H1 (cell line): ENCODE results near the gene GPBP1. TPM values are rescaled to one million over a fixed set of nuclear protein-coding genes. Genes with fewer than 3 reads are reported as not detected.
A peak's percentile ranks its signal among the peaks of the same experiment; 100 is the strongest.

ENCODE experiments used
- CTCF ChIA-PET: fragments of 300-600 bp; sonication (Branson Sonifier 250); formaldehyde crosslinking; loops from one replicate; lab custom pipeline; 2021; ENCODE audit not compliant: partially characterized antibody; lab: Charles Lee
- POLR2A ChIA-PET: fragments of 300-600 bp; sonication (Branson Sonifier 250); formaldehyde crosslinking; loops from one replicate; lab custom pipeline; 2021; ENCODE audit warnings: inconsistent platforms; ENCODE audit not compliant: partially characterized antibody; lab: Charles Lee
- DNase-seq, 2 experiments: peaks; one replicate each; pipeline versions ENCODE4 v3.0.0 to v3.0.0-alpha.2; 2010 to 2022; ENCODE audit warnings: low spot score in 2 of 2, low read depth in 1 of 2, mixed read lengths in 1 of 2
- FAIRE-seq: peaks from 2 replicates; lab custom pipeline; 2011; peaks lifted over from hg19 to GRCh38; lab: Jason Lieb, UNC
- H2AFZ ChIP-seq: 2 replicates; pipeline ENCODE4 v1.8.1; 2012; ENCODE audit warnings: low read length, inconsistent platforms
- H2AK5ac ChIP-seq: 2 replicates; pipeline ENCODE4 v1.6.1; 2013; ENCODE audit warnings: low read depth, low read length
- H2BK120ac ChIP-seq: replicated peaks from 2 replicates; pipeline ENCODE3; 2013; ENCODE audit warnings: low read depth, low read length, inconsistent platforms
- H2BK12ac ChIP-seq: 2 replicates; pipeline ENCODE4 v1.6.1; 2013; ENCODE audit warnings: low read depth, low read length
- H2BK15ac ChIP-seq: 2 replicates; pipeline ENCODE4 v1.6.1; 2013; ENCODE audit warnings: low read length
- H2BK20ac ChIP-seq: 2 replicates; pipeline ENCODE4 v1.6.1; 2013; ENCODE audit warnings: low read length
- H2BK5ac ChIP-seq: 2 replicates; pipeline ENCODE4 v1.6.1; 2013; ENCODE audit warnings: low read depth, low read length
- H3K14ac ChIP-seq: 2 replicates; pipeline ENCODE4 v1.6.1; 2013; ENCODE audit warnings: inconsistent platforms; ENCODE audit not compliant: insufficient read length
- H3K18ac ChIP-seq: 2 replicates; pipeline ENCODE4 v1.6.1; 2013; ENCODE audit warnings: low read length; ENCODE audit errors: extremely low read depth
- H3K23ac ChIP-seq: 2 replicates; pipeline ENCODE4 v1.6.1; 2013; ENCODE audit warnings: inconsistent platforms; ENCODE audit not compliant: insufficient read length
- H3K23me2 ChIP-seq: 2 replicates; pipeline ENCODE4 v1.6.1; 2013; ENCODE audit warnings: low read depth, low read length
- H3K27ac ChIP-seq: 2 replicates; pipeline ENCODE4 v1.6.1; 2011; ENCODE audit warnings: low read depth, low read length, inconsistent platforms
- H3K27me3 ChIP-seq, 4 experiments: replicated peaks in 1 of 4; 1 replicate in 1 of 4; 2 replicates in 3 of 4; pipeline versions ENCODE4 v1.6.1 to v1.8.1; 2011 to 2013; ENCODE audit warnings: low read length in 3 of 4, mild to moderate bottlenecking in 3 of 4, inconsistent platforms in 2 of 4, mixed read lengths in 2 of 4, moderate library complexity in 1 of 4; ENCODE audit not compliant: control insufficient read depth in 3 of 4, insufficient read depth in 3 of 4; ENCODE audit errors: extremely low read depth in 1 of 4
- H3K36me3 ChIP-seq, 4 experiments: 2 replicates each; pipeline versions ENCODE4 v1.6.1 to v1.8.1; 2011 to 2013; ENCODE audit warnings: mild to moderate bottlenecking in 4 of 4, low read length in 3 of 4, moderate library complexity in 2 of 4, control low read depth in 1 of 4, inconsistent platforms in 1 of 4; ENCODE audit not compliant: insufficient read depth in 4 of 4, control insufficient read depth in 2 of 4
- H3K4ac ChIP-seq: replicated peaks from 2 replicates; pipeline ENCODE3; 2013; ENCODE audit warnings: low read length, low read depth, mixed read lengths, inconsistent platforms; ENCODE audit not compliant: insufficient read length
- H3K4me1 ChIP-seq, 4 experiments: replicated peaks in 1 of 4; 1 replicate in 1 of 4; 2 replicates in 3 of 4; pipeline versions ENCODE4 v1.6.1 to v1.8.1; 2011 to 2013; ENCODE audit warnings: low read length in 3 of 4, inconsistent platforms in 2 of 4, mixed read lengths in 1 of 4; ENCODE audit not compliant: insufficient read depth in 4 of 4, control insufficient read depth in 3 of 4
- H3K4me2 ChIP-seq, 2 experiments: 2 replicates each; pipeline versions ENCODE4 v1.6.1 to v1.8.1; 2011 to 2013; ENCODE audit warnings: low read depth in 2 of 2, low read length in 2 of 2, control low read depth in 1 of 2, inconsistent platforms in 1 of 2, mild to moderate bottlenecking in 1 of 2; ENCODE audit not compliant: insufficient read depth in 1 of 2
- H3K4me3 ChIP-seq, 4 experiments: fragments of 200-600, 300-600 bp in 1 of 4; sonication (generic), shearing (Covaris generic), sonication (Bioruptor Twin) in 1 of 4; 2 replicates each; pipeline versions ENCODE4 v1.5.1 to v1.8.1; 2011 to 2016; ENCODE audit warnings: low read length in 4 of 4, low read depth in 3 of 4, control low read depth in 2 of 4, inconsistent platforms in 2 of 4, mild to moderate bottlenecking in 2 of 4, mixed read lengths in 1 of 4, moderate library complexity in 1 of 4; ENCODE audit not compliant: insufficient read depth in 2 of 4; ENCODE audit errors: extremely low read depth in 1 of 4
- H3K56ac ChIP-seq: replicated peaks from 2 replicates; pipeline ENCODE3; 2013; ENCODE audit warnings: low read depth, mild to moderate bottlenecking, mixed read lengths, low read length, inconsistent platforms; ENCODE audit not compliant: insufficient read length
- H3K79me1 ChIP-seq: 2 replicates; pipeline ENCODE4 v1.6.1; 2013; ENCODE audit warnings: low read depth, low read length, control low read depth
- H3K79me2 ChIP-seq, 2 experiments: 2 replicates each; pipeline versions ENCODE4 v1.6.1 to v1.8.1; 2012 to 2013; ENCODE audit warnings: low read length in 2 of 2, mild to moderate bottlenecking in 2 of 2, inconsistent platforms in 1 of 2; ENCODE audit not compliant: insufficient read depth in 2 of 2, control insufficient read depth in 1 of 2
- H3K9ac ChIP-seq, 4 experiments: replicated peaks in 1 of 4; 1 replicate in 1 of 4; 2 replicates in 3 of 4; pipeline versions ENCODE4 v1.6.1 to v1.8.1; 2011 to 2013; ENCODE audit warnings: low read depth in 3 of 4, low read length in 3 of 4, control low read depth in 2 of 4, mild to moderate bottlenecking in 2 of 4, moderate library complexity in 2 of 4, inconsistent platforms in 1 of 4; ENCODE audit errors: extremely low read depth in 1 of 4
- H3K9me3 ChIP-seq, 2 experiments: 2 replicates each; pipeline versions ENCODE4 v1.6.1 to v1.8.1; 2012 to 2013; ENCODE audit warnings: mild to moderate bottlenecking in 2 of 2, moderate library complexity in 2 of 2, control low read depth in 1 of 2, inconsistent platforms in 1 of 2, low read depth in 1 of 2, low read length in 1 of 2, mixed read lengths in 1 of 2; ENCODE audit not compliant: insufficient read depth in 2 of 2
- H4K20me1 ChIP-seq, 2 experiments: replicated peaks in 1 of 2; 2 replicates each; pipeline versions ENCODE3 to v1.8.1; 2011 to 2013; ENCODE audit warnings: inconsistent platforms in 2 of 2, low read length in 2 of 2, mild to moderate bottlenecking in 1 of 2; ENCODE audit not compliant: insufficient read depth in 2 of 2, control insufficient read depth in 1 of 2
- H4K5ac ChIP-seq: 2 replicates; pipeline ENCODE4 v1.6.1; 2013; ENCODE audit warnings: low read length, low read depth, mixed read lengths, inconsistent platforms; ENCODE audit not compliant: insufficient read length
- H4K8ac ChIP-seq: 2 replicates; pipeline ENCODE4 v1.8.0; 2013; ENCODE audit warnings: mild to moderate bottlenecking, moderate library complexity, low read length, inconsistent platforms; ENCODE audit not compliant: insufficient read depth; ENCODE audit errors: extremely low read depth
- H4K91ac ChIP-seq: replicated peaks from 2 replicates; pipeline ENCODE3; 2013; ENCODE audit warnings: low read length, mixed read lengths, inconsistent platforms; ENCODE audit not compliant: insufficient read length
- RFX5 ChIP-seq: IDR thresholded peaks from 2 replicates; pipeline ENCODE4 v1.6.1; 2011; ENCODE audit warnings: low read depth, low read length, improper control_type of control experiment, borderline replicate concordance
- SRF ChIP-seq: IDR thresholded peaks from 2 replicates; pipeline ENCODE4 v1.6.1; 2011; ENCODE audit warnings: mild to moderate bottlenecking, low read depth, low read length, moderate library complexity
- TCF12 ChIP-seq: IDR thresholded peaks from 2 replicates; pipeline ENCODE4 v1.6.1; 2011; ENCODE audit warnings: low read depth, mild to moderate bottlenecking, low read length
- WGBS, 2 experiments: shearing (Covaris generic) in 1 of 2; methylation state at CpG; one replicate each; pipeline versions ENCODE4 v1.1.6 to v1.1.7; 2013 to 2015; ENCODE audit warnings: low lambda C conversion rate in 2 of 2, mixed read lengths in 2 of 2, inconsistent platforms in 1 of 2, low coverage in 1 of 2, missing lambda C conversion rate in 1 of 2; ENCODE audit not compliant: insufficient replicate concordance in 2 of 2, insufficient coverage in 1 of 2, insufficient read length in 1 of 2; ENCODE audit errors: extremely low coverage in 1 of 2, missing lambda C conversion rate in 1 of 2; 5-methylcytosine and 5-hydroxymethylcytosine counted together
- polyA plus RNA-seq, 7 experiments: library from polyadenylated mRNA; depleted of rRNA in 3 of 7; stranded (reverse) in 5 of 7; unstranded in 2 of 7; fragments of >200 nt in 5 of 7; fragments of 200-250 nt in 2 of 7; gene quantifications; 1 replicate in 5 of 7; 2 replicates in 1 of 7; 4 replicates in 1 of 7; pipeline versions ENCODE4 v1.2.1 to v1.2.3, GENCODE V29; 2011 to 2013; ENCODE audit warnings: missing spikeins in 2 of 7, mixed read lengths in 2 of 7
- total RNA-seq: library from RNA; stranded (reverse); fragmentation: NEBNext Ultra II Directional; extraction: Animal tissue kit (Norgen Biotek cat#: 25700); gene quantifications from 2 replicates; pipeline ENCODE4 v1.2.1, GENCODE V29; 2021

Gene GPBP1
- total and polyA plus RNA-seq, 2 of the 8 experiments (the other 6 are each of a cell fraction or from before 2014, with no cell fraction given), result 29.2 to 108 TPM

- Histone ChIP-seq H2BK5ac (no peak overlapping the region), H3K23me2 (no peaks in the 10 kb centered on the region), H2BK20ac (no peak overlapping the region), H3K23ac (no peak overlapping the region), H4K5ac (no peak overlapping the region), H4K8ac (no peak overlapping the region), H3K14ac (no peak overlapping the region), H3K9me3 (no peaks in the 10 kb centered on the region), H3K18ac (no peak overlapping the region), H3K4me1 (peaks cover 0 to 11% (median 1%) of the 10 kb centered on the region in 4 experiments; a peak in 1 of 7 replicates), H2AFZ (no peak overlapping the region), H3K4me3 (no peak overlapping the region), H4K91ac (no peak overlapping the region), H3K79me1 (peaks cover 3% of the 10 kb centered on the region; the same call in 1 of the 2 replicates), H3K4me2 (no peak overlapping the region), H2AK5ac (no peak overlapping the region), H4K20me1 (peaks cover 0 to 3% of the 10 kb centered on the region in 2 experiments), H3K56ac (no peak overlapping the region), H3K27ac (no peak overlapping the region; the same call in 1 of the 2 replicates), H3K9ac (no peak overlapping the region), H2BK15ac (no peak overlapping the region), H2BK12ac (no peak overlapping the region), H2BK120ac (no peak overlapping the region), H3K36me3 (peaks cover 0 to 58% (median 15%) of the 10 kb centered on the region in 4 experiments; a peak in 7 of 8 replicates), H3K79me2 (peaks cover 0 to 83% of the 10 kb centered on the region in 2 experiments; a peak in 2 of 4 replicates), H3K4ac (no peak overlapping the region), H3K27me3 (no peaks in the 10 kb centered on the region)
- POLR2A ChIA-PET, result interaction anchor here (1.5 kb wide), 1 partner anchor 13 kb away, joined by 3 read pairs; no protein-coding TSS in a partner anchor
- no peak for DNase-seq
- no peak for TF ChIP-seq RFX5
- no peak for TF ChIP-seq TCF12
- peak; percentile 56; the same call in 1 of the 2 replicates for TF ChIP-seq SRF
- no peak for FAIRE-seq
- 93% methylated on average over 6 of the region's 6 CpGs; no CpG with 5 or more reads in 1 of the 2 experiments for WGBS, 2 experiments
- CTCF ChIA-PET, result interaction anchor here (0.9 kb wide), 1 partner anchor 324 kb away, joined by 3 read pairs; no protein-coding TSS in a partner anchor
These were observed 58.6 kb downstream of the GPBP1 start for GRCh38 chr5:57232293-57233033.
